PC-3 (cell line): Measurements from ENCODE around the gene KIF5C.

ENCODE experiments used
- CTCF ChIP-seq: fragments of 300-600 bp; sonication (generic); conservative IDR thresholded peaks from 2 replicates; pipeline ENCODE4 v1.5.1; 2017; ENCODE audit warnings: antibody characterized with exemption, low read depth, mild to moderate bottlenecking, low read length
- EZH2 ChIP-seq: fragments of 300-600 bp; sonication (generic); IDR thresholded peaks from one replicate; pipeline ENCODE4 v1.6.1; 2017; ENCODE audit warnings: antibody characterized with exemption, mild to moderate bottlenecking, low read length; ENCODE audit not compliant: unreplicated experiment
- EZH2phosphoT487 ChIP-seq: fragments of 300-600 bp; sonication (generic); IDR thresholded peaks from 2 replicates; pipeline ENCODE4 v1.6.1; 2018; ENCODE audit warnings: mild to moderate bottlenecking, antibody characterized with exemption, low read length, borderline replicate concordance

GRCh38 chr2:148924514-148925178 is 49.6 kb downstream of the KIF5C start:
- TF ChIP-seq CTCF: no peak
- TF ChIP-seq EZH2: no peak
- TF ChIP-seq EZH2phosphoT487: no peak
